Measurements from ENCODE around the gene COL13A1.

COL13A1 gene

DNA sequence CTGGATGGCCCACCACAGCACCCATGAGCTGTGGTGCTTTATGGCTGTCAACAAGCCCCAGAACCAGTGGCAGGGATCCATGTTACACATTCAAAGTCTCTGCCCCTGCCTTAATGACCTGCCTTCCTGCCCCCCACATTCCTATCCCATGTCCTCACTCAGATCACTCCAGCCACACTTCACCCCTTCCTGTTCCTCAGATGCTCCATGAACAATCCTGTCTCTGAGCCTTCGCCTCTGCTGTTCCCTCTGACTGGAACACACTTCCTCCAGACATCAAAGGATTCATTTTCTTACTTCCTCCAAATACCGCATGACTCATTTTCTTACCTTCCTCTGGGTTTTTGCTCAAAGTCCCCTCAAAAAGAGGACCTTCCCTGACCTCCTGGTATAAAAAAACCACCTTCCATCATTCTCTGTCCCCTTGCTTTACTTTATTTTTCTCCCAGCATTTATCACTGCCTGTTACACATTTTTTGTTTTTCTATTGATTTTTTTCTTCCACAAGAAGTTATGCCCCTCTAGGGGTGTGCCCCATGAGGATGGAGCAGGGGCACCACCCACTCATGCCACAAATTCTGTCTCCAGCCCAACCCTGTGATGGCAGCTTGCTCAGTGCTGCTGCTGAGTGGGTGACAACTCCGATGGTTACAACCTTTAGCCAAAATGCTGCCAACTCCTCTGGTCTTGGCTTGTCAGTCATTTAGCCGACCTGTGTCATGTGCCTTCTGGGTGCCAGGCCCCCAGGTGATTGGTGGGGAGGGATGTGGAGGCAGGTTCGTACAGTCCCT is 18.2 kb downstream of the COL13A1 start:
- no peak for DNase-seq (ENCODE audit: low spot score)

DNA sequence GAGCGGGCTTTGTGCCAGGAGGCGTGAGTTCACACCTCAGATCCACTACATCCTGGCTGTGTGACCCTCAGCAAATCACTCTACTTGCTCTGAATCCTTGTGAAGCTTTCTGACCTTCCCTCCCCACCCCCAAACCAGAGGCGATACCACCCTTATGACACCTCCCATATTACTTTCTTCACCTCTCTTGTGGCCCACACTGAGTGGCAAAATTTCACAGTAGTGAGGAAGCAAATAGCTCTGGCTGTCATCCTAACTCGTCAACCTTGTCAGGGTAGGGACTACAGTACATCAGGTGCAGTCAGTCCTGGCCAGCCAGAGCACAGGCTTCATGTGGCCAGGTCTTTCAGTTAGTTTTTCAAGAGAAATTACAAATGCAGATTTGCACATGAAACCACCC is 19.1 kb downstream of the COL13A1 start:
- DNase-seq (ENCODE audit: low spot score) = no peak

DNA sequence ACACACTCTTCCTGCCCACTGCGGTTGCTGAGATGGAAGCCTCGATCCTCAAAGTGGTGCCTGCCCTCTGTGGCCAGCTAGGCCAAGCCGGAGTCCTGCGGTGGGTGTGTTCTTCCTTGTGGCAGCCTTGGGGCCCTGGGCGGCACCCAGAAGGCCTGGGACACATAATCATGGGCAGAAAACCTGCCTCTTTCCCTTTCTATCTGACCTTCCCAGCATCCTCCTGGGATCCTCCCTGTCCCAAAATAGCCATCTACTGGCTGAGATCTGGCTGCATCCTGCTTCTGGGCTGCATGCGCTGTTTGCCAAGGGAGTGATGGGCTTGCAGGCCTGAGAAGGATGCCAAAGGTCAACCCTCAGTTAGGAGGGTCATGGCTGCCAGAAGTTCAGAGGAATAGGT is 23.9 kb downstream of the COL13A1 start:
- no peak for DNase-seq (ENCODE audit: low spot score)

DNA sequence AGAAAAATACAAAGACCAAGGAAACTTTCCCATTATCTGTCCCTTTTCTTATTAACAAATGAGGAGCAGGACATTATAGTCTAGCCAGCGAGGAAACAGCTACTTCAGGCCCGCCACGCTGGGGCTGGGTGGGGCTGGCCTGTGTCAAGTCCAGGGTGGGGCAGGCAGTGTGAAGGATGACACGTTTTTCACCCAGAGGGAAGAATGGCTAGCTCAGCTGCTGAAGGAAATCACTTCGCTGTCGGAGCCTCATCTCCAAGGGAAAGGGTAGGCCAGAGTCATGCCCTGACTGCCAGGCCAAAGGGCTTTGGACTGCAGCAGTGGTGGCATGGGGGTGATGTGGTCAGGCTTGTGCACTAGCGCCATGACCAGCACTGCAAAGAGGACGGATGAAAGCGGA is 24.4 kb downstream of the COL13A1 start:
- DNase-seq (ENCODE audit: low spot score) = no peak

DNA sequence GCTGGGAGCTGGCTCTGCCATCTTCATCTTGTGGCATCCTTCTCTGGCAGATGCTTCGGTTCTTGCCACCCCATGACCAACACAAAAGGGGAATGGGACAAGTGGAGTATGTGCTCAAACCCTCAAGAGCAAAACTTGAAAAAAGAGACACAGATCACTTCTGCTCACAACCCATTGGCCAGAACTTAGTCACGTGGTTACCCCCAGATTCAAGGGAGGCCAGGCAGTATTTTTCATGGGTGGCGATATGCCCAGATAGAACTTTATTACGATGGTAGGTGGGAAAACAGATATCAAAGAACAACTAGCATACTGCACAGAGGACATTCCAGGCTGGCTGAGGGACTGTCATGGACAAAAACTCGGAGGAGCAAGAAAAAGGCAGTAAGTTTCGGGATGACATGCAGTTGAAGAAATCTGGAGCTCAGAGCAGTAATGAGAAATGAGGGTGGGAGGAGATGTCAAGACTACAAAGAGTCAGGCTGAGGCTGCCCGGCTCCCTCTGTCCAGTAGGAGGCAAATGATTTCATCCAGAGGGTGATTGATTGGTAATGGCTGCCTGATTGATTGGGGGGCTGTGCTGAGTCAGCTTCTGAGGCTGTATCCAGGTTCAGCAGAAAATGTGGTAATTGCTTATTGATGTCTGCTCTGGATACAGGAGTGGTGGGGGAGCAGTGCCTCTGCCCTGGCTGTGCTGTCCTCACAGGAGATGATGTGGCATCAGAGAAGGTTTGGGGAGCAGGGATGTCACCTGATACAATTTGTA is 25.3 kb downstream of the COL13A1 start:
- DNase-seq (ENCODE audit: low spot score) = no peak

DNA sequence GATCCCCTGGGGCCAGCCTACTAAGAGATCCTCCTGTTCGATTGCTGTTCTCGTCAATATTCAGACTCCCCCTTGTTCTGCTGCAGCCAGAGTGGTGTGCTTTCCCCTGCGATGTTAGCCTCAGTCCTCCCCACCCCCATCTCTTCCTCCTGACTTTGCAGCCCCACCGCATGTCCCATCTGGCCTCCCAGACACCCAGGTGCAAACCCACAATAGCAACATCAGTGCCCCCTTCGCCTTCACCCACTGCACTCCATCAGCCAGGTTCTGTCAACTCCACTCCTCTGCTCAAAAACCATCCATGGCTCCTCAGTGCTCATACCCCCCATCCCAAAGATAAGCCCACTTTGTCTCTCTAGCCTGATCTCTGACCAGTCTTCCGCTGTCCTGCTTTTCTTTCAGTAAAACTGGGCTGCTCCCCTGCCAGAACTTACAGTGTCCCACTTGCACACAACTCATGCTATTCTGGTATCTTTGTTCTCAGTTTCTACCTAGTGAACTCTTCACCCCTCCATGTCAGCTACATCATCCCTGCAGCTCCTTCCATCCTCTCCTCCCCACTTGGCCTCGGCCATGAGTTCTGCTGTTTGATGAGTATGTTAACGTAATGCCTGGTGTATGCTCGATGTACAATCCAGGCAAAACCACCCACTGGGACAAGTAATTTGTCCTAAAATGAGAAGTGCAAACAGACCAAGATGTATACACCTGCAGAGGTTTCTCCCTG is 26.6 kb downstream of the COL13A1 start:
- DNase-seq (ENCODE audit: low spot score) = no peak

DNA sequence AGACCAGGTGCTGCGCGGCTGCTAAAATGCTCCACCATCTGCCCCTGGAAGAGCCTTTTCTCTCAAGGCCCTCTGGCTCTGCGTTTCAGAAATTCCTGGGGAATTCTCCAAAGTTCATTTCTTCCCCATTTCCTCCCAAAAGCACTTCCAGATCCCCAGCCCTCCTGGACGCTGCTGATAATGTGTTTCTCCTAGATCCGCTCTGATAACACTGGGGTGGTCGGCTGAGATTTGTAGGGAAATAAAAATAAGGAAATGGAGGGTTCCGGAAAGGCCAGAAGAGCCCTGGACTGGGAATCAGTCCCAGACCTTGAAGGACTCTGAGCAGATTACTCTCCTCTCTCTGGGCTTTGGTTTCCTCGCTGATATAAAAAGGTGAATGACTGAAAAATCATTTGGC is 28.1 kb downstream of the COL13A1 start:
- no peak for DNase-seq (ENCODE audit: low spot score)

DNA sequence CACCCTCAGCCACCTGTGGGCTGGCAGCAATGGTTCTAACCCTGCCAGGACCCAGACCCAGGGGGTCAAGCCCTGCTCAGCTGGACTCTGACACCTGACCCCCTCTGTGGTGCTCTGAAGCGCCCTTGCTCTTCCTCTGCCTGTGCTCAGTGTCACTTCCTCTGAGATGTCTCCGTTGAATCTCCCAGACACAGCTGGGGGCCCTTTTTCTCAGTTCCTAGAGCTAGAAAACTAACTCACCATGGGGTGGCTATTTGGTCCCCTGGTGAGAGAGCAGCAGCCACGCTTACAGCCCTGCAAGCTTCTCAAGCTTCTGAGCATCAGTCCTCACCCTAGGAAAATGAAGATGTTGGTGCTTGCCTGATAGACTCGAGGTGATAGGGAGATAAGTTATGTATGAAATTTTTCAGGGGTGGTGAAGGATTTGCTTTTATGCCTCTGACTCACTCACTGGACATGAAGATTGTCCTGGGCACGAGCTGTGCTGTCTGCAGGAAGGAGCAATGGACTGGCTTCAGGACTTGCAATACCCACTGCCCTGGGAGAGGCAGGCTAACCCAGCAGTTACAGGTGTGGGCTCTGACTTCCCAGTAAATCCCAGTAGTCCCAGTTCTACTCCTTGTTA is 29.6 kb downstream of the COL13A1 start:
- DNase-seq (ENCODE audit: low spot score) = no peak

DNA sequence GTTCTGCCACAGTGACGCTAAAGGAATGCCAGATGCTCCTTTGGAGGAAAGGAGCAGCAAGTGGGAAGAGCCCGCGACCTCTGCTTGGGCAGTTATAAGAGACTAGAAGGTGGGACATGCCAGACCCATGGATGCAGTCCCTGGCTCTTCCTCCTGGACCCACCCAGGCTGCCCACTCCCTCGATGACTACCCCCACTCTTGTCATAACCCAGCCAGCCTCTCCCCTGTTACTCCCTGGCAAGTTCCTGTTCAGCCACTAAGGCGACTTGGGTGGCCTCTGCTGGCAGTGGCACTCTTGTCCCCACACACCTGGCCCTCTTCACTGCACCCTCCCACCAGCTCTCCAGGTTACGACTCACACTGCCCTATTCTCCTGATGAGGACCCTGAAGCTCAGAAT is 33.5 kb downstream of the COL13A1 start:
- DNase-seq (ENCODE audit: low spot score) = no peak

DNA sequence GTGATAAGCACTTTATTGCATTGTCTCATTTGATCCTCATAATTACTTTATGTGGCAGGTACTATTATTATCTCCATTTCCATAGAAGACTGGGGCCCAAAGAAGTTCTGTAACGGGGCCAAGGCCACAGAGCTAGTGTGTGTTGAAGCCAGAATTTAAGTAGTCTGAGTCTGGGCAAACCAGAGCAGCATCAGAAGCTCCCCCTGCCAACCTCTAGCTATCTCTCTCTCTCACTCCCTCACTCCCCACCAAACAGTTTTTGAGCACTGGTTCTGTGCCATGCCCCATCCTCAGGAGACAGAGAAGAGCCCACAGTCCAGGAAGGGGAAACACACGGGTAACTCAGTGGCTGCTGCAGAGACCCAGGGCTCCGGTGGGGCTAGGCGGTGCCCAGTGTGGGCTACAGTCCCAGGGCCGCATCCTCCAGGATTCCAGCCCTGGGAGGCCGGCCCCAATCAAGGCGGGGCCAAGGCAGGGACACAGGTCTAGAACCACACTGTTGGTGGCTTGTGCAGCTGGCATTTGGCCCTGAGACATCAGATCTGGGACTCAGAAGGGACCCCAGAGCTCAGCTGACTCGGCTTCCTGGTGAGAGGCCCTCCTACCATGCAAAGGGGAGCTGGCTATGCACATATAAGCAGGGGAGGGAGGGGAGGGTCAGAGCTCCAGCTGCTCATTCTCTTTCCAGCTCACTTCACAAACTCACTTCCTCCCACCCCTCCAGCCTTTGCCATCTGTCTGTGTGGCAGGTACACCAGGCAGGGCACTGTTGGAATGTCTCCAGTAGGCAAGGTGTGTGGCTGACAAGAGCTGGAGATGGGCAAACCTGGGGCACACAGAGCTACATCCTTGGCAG is 34.4 kb downstream of the COL13A1 start:
- no peak for DNase-seq (ENCODE audit: low spot score)

DNA sequence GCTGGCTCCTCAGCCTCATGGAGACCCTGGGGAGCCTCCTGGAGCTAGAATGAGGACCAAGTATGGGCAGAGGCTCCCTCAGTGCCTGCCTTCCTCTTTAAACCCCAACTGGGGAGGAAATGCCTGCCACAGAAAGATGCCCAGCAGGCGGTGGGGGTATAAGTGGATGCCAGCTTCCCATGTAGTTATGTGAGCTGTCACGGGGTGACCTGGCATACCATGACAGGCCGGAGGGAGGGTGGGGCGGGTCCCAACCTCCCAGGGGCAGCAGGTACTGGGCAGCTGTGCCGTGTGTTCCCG is 35.0 kb downstream of the COL13A1 start:
- no peak for DNase-seq (ENCODE audit: low spot score)

DNA sequence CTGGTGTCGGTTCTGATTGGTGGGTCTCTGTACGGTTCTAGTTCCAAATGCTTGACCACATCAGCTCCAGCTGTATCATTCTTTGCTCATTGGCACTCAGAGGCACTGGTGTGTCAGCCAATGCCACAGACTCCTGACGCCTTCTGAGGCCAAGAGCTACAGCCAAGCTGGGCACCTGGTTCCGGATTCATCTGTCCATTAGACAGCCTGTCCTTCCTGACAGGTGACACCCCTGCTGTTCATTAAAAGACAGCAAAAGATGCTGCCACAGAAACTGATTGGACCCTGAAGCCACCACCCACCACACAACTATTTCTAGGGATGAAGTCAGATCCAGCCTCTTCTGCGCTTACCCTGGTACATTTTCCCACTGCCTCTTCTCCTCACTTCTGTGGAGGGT is 35.6 kb downstream of the COL13A1 start:
- no peak for DNase-seq (ENCODE audit: low spot score)

DNA sequence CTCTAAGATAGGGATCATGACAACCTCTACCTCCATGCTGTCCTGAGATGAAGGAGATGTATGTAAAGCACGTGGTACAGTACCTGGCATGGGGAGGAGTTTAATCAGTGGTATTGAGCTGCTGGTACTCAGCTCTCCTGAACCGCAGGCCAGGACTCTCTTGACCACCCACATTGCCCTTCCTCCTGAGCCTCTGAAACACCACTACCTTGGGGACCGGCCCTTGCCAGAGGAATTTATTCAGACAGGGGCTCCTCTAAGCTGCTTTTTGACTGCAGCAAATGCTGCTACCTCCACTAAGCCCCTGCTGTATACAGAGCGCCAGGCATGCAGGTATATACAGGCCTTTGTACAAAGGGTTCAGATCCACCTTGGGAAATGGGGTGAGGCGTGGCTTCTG is 36.7 kb downstream of the COL13A1 start:
- no peak for DNase-seq (ENCODE audit: low spot score)

DNA sequence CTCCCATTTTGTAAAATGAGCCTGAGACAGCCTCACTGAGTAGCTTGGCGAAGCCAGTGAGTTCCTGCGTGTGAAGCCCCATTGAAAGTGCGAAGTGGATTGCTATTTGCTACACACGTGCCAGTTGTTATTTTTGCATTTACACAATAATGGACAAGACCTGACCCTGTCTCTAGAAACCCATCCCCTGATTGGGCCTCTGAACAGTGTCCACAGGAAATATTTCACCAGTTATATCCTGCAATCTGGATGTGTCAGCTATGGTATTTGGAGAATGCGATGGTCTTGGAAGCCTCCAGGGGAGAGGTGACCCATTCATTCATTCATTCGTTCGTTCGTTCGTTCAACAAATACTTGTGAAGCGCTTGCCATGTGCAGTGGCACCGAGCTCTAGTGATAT is 37.1 kb downstream of the COL13A1 start:
- no peak for DNase-seq (ENCODE audit: low spot score)

DNA sequence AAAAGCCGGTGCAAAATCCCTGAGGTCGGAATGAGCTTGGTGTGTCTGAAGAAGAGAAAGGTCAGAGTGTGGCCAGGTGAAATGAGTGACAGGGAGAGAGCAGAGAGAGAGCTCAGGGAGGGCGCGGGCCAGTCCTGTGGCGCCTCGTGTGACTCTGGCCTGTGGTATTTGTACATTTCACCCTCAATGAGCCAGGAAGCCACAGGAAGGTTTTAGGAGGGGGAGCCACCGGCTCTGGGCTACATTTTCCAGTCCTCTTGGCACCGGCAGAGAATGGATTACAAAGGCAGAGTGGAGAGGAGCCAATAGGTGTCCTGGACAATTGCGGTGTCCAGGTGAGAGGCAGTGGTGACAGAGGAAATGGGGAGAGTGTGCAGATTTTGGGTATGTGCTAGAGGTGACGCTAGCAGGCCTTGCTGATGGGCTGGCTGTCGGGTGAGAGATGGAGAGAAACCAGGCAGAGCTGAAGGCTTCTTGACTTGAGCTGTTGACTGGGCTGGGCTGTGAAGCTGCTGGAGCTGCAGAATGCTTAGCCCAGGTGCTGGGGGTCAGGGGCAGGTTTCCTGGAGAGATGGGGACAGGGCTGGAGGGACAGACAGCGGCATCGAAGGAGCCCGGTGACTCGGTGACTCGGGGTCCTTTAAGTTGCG is 38.1 kb downstream of the COL13A1 start:
- DNase-seq (ENCODE audit: low spot score) = no peak

DNA sequence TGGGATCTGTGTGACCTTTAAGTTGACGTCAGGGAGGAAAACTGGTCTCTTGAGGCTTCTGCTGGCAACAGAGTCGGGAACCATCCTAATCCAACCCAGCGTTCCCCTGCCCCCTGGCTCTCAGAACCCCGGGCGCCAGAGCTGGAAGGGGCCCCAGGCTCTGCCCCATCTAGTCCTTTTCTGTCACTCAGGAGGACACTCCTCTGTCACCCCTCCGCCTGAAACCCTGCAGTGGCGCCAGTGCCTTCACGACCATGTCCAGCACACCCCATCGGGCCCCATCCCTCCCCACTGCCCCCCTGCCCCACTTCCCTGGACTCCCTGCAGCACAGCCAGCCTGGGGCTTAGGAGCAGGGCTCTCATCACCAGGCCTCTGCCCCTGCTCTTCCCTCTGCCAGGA is 39.1 kb downstream of the COL13A1 start:
- no peak for DNase-seq (ENCODE audit: low spot score)

DNA sequence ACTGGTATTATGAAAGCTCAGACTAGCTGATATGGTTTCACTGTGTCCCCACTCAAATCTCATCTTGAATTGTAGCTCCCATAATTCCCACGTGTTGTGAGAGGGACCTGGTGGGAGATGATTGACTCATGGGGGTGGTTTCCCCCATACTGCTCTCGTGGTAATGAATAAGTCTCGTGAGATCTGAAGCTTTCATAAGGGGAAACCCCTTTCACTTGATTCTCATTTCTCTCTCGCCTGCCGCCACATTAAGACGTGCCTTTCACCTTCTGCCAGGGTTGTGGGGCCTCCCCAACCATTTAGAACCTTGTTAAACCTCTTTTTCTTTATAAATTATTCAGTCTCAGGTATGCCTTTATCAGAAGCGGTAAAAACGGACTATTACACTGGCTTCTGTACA is 40.3 kb downstream of the COL13A1 start:
- DNase-seq (ENCODE audit: low spot score) = no peak

DNA sequence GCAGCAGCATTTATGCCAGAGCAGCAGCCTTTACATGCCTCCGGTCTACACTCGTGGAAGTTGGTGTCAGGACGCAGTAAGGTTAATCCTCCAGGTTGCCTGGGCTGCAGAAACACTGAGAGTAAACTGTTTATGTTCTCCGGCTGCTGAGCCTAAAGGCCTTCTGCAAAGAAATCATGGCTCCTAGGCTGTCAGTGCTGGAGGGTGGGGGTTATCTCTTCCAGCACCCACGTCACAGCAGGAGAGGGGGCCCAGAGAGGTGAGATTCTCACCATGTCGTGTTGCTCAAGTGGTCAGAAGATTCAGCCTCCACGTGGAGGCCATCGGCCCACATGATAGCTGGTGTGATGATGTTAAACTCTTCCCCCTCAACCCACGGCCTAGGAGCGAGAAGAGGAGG is 41.2 kb downstream of the COL13A1 start:
- DNase-seq (ENCODE audit: low spot score) = no peak

DNA sequence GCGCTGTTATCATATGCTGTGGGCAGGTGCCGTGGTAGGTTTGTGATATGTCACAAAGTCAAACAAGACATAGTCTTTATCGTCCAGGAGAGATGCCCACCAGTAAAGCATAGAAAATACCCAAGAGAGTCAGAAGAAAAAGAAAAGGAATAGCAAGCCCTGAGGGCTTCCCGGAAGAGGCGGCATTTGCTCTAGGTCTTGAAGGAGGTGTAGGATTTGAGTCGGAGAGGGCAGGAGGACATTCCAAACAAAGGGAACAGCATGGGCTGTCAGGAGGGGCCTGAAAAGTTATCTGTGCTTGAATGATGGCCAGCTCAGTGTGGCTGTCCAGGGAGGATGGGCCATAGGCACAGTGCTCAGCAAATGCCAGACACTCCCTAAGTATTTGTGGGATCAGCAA is 42.2 kb downstream of the COL13A1 start:
- DNase-seq (ENCODE audit: low spot score) = no peak

DNA sequence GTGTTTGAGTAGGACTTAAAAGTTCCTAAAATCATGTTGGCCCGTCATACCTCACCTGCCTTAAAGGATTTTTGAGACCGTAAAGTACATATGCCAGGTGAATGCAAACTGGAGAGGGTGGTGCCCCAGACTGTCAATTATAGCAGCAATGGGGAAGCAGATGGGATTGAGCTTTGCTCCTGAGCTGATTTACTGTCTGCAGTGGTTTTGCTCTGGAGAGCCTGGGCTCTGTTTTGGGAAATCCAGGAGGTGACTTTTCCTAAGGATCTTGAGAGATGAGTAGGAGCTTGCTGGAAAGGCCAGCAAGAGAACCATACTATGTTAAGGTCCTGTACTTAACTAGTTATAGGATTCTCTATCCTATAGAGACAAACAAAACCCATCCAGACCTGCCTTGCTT is 43.0 kb downstream of the COL13A1 start:
- no peak for DNase-seq (ENCODE audit: low spot score)

DNA sequence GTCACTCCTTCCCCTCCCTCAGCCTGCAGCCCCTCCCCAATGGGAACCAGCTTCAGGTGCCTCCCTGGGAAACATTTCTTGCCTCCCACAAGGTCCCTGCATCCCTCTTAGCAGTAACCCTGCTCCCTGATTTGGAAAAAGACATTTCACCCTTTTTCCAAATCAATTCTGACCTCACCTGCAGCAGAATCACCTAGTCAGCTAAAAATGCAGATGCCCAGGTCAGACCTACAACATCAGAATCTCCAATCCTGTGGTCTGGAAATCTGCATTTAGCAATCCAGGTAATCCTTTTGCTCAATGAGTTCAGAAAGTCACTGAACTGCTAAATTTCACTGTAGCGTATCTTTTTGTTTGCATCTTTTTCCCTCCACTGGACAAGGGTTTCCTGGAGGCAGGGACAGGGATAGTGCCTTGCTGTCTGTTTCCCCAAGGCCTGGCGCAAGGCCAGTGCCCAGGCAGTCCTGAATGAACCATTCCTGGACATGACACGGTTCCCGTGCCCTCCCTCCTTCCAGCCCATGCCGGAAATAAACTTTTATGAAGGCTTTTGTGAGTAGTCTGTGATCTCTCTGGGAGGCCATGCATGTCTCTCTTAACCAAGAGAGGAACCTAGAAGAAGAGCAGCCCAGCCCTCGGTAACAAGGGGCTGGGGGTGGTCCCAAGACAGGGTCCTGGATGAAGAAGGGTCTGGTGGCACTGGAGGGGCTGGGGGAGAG is 44.0 kb downstream of the COL13A1 start:
- DNase-seq (ENCODE audit: low spot score) = no peak
